HG02763 (cell line): ENCODE results near the gene MCF2L2.
A peak's percentile ranks its signal among the peaks of the same experiment; 100 is the strongest.

ENCODE experiments used
- ATAC-seq: cut with Tn5 transposase; IDR thresholded peaks from one replicate; pipeline ENCODE4 v1.9.1; 2021; ENCODE audit warnings: mild to moderate bottlenecking, moderate library complexity; ENCODE audit not compliant: unreplicated experiment

MCF2L2 gene

GRCh38 chr3:183298701-183299153 is 129.7 kb downstream of the MCF2L2 start:
- ATAC-seq: no peak

- no peak for ATAC-seq
Observed at GRCh38 chr3:183296944-183297343, 131.5 kb downstream of the MCF2L2 start.

- no peak for ATAC-seq
Observed at GRCh38 chr3:183295211-183295610, 133.2 kb downstream of the MCF2L2 start.

- no peak for ATAC-seq
Observed at GRCh38 chr3:183293966-183294365, 134.5 kb downstream of the MCF2L2 start.

GRCh38 chr3:183291497-183292031 is 136.9 kb downstream of the MCF2L2 start:
- no peak for ATAC-seq

- ATAC-seq: no peak
Observed at GRCh38 chr3:183290216-183290615, 138.2 kb downstream of the MCF2L2 start.

- ATAC-seq: no peak
Observed at GRCh38 chr3:183288117-183288516, 140.3 kb downstream of the MCF2L2 start.

GRCh38 chr3:183287301-183287971 is 141.0 kb downstream of the MCF2L2 start:
- ATAC-seq: no peak

GRCh38 chr3:183285828-183286457 is 142.5 kb downstream of the MCF2L2 start:
- peak; percentile 95 for ATAC-seq

- ATAC-seq: no peak
Observed at GRCh38 chr3:183285318-183285717, 143.1 kb downstream of the MCF2L2 start.

GRCh38 chr3:183284570-183284969 is 143.8 kb downstream of the MCF2L2 start:
- no peak for ATAC-seq

- ATAC-seq: no peak
Observed at GRCh38 chr3:183283886-183284285, 144.5 kb downstream of the MCF2L2 start.

GRCh38 chr3:183281126-183281797 is 147.2 kb downstream of the MCF2L2 start:
- no peak for ATAC-seq

GRCh38 chr3:183279371-183279770 is 149.0 kb downstream of the MCF2L2 start:
- ATAC-seq: no peak

- no peak for ATAC-seq
Observed at GRCh38 chr3:183278479-183279088, 149.8 kb downstream of the MCF2L2 start.

GRCh38 chr3:183277260-183277659 is 151.2 kb downstream of the MCF2L2 start:
- no peak for ATAC-seq

GRCh38 chr3:183275937-183276336 is 152.5 kb downstream of the MCF2L2 start:
- no peak for ATAC-seq

- ATAC-seq: no peak
Observed at GRCh38 chr3:183275418-183275817, 153.0 kb downstream of the MCF2L2 start.

- no peak for ATAC-seq
Observed at GRCh38 chr3:183274609-183275008, 153.8 kb downstream of the MCF2L2 start.

GRCh38 chr3:183272791-183273190 is 155.6 kb downstream of the MCF2L2 start:
- no peak for ATAC-seq

GRCh38 chr3:183272142-183272541 is 156.3 kb downstream of the MCF2L2 start:
- no peak for ATAC-seq
